SK-N-SH (cell line): ENCODE data around the gene ACTN3.

ENCODE experiments used
- EP300 ChIP-seq, 2 experiments: IDR thresholded peaks; 2 replicates each; pipeline versions ENCODE4 v1.4.0 to v1.6.1; 2012; ENCODE audit warnings: borderline replicate concordance in 1 of 2, low read depth in 1 of 2, low read length in 1 of 2
- EZH2phosphoT487 ChIP-seq: fragments of 200-600 bp; sonication (generic); IDR thresholded peaks from 2 replicates; pipeline ENCODE4 v1.6.1; 2017; ENCODE audit warnings: low read depth, mixed run types, mild to moderate bottlenecking, antibody characterized with exemption, moderate library complexity, borderline replicate concordance
- FOXJ3 ChIP-seq: sonication (generic); formaldehyde crosslinking; IDR thresholded peaks from 2 replicates; pipeline ENCODE4 v1.5.1; 2020; ENCODE audit warnings: mild to moderate bottlenecking, missing genetic modification reagents
- NRF1 ChIP-seq: IDR thresholded peaks from 2 replicates; pipeline ENCODE4 v1.6.1; 2012; ENCODE audit warnings: low read depth, mild to moderate bottlenecking, low read length
- POLR2AphosphoS5 ChIP-seq: IDR thresholded peaks from 2 replicates; pipeline ENCODE4 v1.6.1; 2012; ENCODE audit warnings: low read depth, low read length
- RCOR1 ChIP-seq: fragments of 150-350 bp; IDR thresholded peaks from 2 replicates; pipeline ENCODE4 v1.6.1; 2017; ENCODE audit warnings: antibody characterized with exemption, low read length
- TAF1 ChIP-seq: IDR thresholded peaks from 2 replicates; pipeline ENCODE4 v1.6.1; 2012; ENCODE audit warnings: low read depth, mild to moderate bottlenecking, low read length, moderate library complexity, borderline replicate concordance
- TEAD4 ChIP-seq: IDR thresholded peaks from 2 replicates; pipeline ENCODE4 v1.4.0; 2012; ENCODE audit warnings: mild to moderate bottlenecking, borderline replicate concordance; ENCODE audit not compliant: insufficient read depth
- TF ChIP-seq, protein P1 (sequence below): fragments of 200-600 bp; sonication (generic); IDR thresholded peaks from 2 replicates; pipeline ENCODE4 v1.6.1; 2017; ENCODE audit warnings: antibody characterized with exemption, mild to moderate bottlenecking, moderate library complexity

DNA sequence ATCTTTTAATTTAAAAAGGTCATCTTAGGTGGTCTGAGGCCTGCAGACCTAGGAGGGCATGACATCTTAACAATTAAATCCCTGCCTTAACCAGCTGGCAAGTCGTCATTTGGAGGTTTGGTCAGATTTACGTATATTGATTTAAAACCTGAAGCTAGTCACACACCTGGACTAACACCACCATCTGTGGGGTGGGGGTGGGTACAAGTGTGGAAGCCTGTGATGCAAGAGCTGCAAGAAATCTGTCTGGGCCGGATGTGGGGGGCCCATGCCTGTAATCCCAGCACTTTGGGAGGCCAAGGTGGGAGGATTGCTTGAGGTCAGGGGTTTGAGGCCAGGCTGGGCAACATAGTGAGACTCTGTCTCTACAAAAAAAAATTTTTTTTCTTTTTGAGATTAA, 34.6 kb downstream of the ACTN3 start:
- no peak for TF ChIP-seq FOXJ3
- TF ChIP-seq, protein P1, sequence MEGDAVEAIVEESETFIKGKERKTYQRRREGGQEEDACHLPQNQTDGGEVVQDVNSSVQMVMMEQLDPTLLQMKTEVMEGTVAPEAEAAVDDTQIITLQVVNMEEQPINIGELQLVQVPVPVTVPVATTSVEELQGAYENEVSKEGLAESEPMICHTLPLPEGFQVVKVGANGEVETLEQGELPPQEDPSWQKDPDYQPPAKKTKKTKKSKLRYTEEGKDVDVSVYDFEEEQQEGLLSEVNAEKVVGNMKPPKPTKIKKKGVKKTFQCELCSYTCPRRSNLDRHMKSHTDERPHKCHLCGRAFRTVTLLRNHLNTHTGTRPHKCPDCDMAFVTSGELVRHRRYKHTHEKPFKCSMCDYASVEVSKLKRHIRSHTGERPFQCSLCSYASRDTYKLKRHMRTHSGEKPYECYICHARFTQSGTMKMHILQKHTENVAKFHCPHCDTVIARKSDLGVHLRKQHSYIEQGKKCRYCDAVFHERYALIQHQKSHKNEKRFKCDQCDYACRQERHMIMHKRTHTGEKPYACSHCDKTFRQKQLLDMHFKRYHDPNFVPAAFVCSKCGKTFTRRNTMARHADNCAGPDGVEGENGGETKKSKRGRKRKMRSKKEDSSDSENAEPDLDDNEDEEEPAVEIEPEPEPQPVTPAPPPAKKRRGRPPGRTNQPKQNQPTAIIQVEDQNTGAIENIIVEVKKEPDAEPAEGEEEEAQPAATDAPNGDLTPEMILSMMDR: no peak
- TF ChIP-seq NRF1: no peak
- TF ChIP-seq RCOR1: no peak
- no peak for TF ChIP-seq POLR2AphosphoS5
- no peak for TF ChIP-seq EP300 (IDR thresholded peaks at IDR 0.05; ENCODE audit: borderline replicate concordance in 1 of 2, low read depth in 1 of 2, low read length in 1 of 2)
- TF ChIP-seq TAF1: no peak
- no peak for TF ChIP-seq EZH2phosphoT487
- no peak for TF ChIP-seq TEAD4
